ENCODE results near the gene CHCHD6.
"Not testable (repeated sequence)": the region's sequence is repeated elsewhere in the genome, so short reads cannot be mapped to it uniquely, and the experiment has no call there.

Gene CHCHD6

DNA sequence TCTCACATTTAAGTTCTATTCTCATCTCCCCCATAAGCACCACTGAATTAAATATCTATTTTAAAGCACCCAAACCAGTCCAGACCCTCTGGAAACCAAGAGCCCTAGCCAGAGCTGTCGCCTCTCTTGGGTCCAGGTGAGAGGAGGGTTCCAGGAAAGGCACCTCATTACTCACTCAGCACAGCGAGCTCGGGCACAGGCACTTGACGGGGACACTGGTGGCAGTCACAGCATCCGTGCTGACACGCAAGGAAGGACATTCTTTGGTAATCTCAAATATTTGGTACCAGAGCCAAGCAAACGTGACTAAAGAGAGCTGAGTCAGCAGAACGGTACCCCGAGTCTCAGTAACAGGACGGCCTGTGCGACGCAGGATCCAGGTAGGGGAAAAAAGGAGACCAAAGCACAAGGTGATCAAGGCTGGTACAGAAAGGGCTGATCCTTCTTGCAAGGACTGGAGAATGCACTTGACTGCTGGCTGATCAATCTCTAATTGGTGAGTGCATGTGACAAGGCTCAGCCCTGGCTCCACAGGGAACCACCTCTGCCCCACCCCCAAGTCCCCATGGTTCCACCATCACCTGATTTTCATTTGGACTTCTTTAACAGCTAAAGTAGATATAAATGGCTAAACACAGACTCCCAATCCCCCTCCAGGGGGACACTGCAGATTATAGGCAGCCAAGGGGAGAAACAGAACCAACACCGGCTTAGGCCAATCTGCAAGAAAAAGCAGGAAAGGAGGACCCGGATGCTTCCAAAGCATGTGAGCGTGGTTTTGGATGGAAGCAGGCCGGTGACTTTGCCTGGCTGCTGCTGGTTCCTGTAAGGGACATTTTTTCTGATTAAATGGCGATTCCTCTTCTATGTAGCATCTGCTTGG is 61.4 kb downstream of the CHCHD6 start:
- DNase-seq (ENCODE audit: low read depth in 1 of 2, low spot score in 1 of 2) = no peak

DNA sequence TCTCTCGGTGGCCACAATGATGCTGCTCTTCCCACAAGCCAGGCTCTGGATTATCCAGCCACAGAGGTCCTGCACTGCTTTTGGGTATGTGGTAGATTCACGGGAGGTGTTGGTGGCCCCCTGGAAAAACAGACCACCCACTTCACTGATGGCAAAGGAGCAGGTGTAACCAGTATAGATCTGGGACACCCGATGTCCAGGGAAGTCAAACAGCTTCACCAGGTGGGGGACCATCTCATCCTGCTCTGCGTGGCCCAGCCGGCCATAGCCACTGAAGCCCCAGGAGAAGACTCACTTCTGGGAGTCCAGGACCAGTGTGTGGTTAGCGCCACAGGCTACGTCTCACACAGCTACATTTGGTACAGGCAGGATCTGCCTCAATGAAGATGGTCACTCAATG is 62.6 kb downstream of the CHCHD6 start:
- no peak for DNase-seq (ENCODE audit: low read depth in 1 of 2, low spot score in 1 of 2)

DNA sequence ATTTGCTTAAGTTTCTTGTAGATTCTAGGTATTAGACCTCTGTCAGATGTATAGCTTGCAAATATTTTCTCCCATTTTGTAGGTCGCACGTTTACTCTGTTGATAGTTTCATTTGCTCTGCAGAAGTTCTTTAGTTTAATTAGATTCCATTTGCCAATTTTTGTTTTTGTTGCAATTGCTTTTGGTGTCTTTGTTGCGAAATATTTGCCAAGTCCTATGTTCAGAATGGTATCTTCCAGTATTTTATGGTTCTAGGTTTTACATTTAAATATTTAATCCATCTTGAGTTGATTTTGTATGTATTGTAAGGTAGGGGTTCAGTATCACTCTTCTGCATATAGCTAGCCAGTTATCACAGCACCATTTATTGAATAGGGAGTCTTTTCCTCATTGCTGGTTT is 64.9 kb downstream of the CHCHD6 start:
- DNase-seq (ENCODE audit: low read depth in 1 of 2, low spot score in 1 of 2) = no peak

DNA sequence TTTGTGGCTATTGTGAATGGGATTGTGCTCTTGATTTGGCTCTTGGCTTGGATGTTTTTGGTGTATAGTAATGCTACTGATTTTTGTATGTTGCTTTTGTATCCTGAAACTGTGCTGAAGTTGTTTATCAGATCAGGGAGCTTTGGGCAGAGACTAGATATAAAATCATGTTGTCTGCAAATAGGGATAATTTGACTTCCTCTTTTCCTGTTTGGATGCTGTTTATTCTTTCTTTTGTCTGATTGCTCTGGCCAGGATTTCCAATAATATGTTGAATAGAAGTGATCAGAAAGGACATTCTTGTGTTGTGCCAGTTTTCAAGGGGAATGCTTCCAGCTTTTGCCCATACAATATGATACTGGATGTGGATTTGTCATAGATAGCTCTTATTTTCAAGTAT is 66.1 kb downstream of the CHCHD6 start:
- no peak for DNase-seq (ENCODE audit: low read depth in 1 of 2, low spot score in 1 of 2)

DNA sequence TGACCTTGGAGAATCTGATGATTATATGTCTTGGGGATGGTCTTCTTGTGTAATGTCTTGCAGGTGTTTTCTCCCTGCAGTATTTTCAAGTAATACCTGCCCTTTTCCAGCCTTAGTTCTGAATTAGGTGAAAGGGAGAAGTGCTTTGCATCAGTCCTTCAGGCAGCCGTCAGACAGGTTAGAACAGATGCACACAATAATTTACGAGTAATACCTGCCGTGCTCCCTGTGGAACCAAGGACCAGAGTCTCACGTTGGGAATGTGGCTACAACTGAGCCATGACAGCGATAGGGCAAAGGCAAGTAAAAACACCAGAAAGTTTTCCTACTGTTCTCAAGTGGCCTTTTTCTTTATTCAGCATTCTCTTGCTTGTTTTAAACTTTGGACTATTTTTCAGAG is 69.1 kb downstream of the CHCHD6 start:
- DNase-seq (ENCODE audit: low read depth in 1 of 2, low spot score in 1 of 2) = no peak

DNA sequence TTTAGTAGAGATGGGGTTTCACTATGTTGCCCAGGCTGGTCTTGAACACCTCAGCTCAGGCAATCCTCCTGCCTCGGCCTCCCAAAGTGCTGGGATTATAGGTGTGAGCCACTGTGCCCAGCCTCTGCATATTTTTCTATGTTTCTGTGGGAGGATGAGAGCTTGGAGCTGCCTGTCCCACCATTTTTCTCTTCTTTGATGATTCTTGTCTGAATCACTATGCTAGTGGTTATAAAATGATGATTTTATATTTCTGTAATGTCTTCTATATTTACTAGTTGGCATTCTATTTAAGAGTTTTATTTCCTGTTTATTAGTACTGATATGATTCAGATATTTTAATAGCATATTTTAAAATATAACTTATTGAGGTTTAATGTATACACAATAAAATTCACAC is 69.7 kb downstream of the CHCHD6 start:
- DNase-seq (ENCODE audit: low read depth in 1 of 2, low spot score in 1 of 2) = no peak

DNA sequence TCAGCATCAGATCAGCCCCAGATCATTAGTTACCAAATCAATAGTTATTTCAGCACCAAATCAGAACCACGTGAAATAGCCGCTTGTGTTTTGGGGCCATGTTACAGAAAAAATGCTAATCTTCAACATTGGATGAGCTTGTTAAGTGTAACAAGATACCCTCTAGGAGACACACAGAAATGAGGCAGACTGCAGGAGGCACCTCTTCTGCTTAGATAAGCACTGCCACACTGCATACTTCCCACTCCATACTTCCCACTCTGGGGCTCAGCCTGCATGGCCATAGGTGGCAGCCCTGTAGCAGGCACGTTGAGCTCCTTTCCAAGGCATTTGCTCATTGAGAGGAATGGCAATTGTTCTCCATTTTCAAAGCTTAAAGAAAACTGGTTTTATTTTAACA is 73.3 kb downstream of the CHCHD6 start:
- no peak for DNase-seq (ENCODE audit: low read depth in 1 of 2, low spot score in 1 of 2)

DNA sequence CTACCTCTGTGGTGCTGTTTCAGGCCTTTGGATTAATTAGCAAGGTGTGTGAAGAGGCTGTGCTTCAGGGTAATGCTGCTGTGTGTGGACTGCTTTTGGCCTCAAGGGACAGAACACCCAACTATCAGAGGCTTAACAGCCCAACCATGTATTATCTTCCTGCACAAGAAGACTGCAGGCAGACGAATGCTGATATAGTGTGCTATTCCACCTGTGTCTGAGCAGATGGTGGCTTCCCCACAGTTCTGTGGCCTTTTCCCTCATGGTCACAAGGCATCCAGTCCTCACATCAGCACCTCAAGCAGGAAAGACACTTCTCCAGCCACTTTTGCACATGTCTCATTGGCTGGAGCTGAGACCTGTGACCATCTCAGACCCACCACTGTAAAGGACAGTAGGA is 76.6 kb downstream of the CHCHD6 start:
- no peak for DNase-seq (ENCODE audit: low read depth in 1 of 2, low spot score in 1 of 2)

DNA sequence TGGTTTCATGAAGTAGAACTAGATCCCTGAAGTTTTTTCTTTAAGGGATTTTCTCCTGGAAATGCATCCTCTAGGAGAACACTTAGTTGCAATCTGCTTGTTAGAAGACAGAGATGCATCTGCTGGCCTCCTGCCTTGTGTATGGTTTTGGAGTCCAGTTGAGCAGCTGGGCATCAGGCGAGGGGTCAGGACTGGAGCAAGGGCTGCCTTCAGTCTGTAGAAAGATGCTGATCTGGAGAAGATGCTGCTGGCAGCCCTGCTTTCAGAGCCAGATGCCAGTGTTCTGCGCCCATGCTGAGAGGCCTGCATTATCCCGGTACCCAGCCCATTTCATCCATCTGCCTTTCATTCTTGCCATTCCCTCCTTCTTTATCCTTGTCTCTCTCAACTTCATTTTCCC is 77.4 kb downstream of the CHCHD6 start:
- DNase-seq (ENCODE audit: low read depth in 1 of 2, low spot score in 1 of 2) = no peak

DNA sequence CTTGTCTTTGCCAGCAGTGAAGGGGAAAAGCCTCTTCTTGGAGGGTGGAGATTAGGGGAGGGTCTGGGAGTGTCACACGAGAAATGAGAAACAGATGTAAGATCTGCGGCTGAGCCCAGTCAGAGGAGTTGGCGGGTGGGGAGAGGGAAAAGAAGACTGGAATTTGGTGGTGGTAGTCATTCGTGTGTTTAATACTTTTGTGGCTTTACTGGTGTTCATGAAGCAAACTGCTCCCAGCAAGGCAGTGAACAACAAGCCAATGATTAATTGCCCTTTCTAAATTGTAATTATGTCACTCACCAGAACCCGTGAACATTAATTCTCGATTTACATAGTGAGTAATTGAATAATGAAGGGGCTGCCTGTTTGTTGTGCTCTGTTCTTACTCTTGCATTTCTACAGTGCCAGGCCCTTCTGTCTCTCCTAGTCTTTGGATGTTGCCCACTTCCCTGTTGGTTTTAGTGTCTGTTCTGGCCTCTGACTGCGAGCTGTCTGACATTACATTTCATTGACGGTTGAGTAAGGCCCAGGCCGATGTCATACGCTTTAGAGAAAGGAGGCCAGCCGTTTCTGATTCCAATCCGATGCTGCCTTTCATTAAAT is 78.0 kb downstream of the CHCHD6 start:
- DNase-seq (ENCODE audit: low read depth in 1 of 2, low spot score in 1 of 2) = no peak

DNA sequence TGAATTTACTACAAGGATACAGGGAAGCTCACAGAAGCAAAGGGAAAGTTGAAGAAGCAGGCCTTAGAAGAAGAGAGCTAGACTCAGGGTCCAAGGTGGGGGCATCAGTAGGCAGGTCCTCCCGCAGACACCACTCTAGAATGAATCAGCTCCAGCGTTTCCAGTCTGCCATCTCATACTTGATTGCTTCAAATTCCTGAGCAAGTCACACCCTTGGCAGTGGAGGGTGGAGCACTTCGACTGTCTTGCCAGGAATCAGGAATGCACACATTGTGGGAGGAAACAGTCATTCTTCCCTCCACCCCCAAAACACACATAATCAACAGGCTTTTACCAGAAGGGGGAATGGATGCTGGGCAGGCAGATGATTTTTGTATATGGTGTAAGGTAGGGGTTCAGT is 78.5 kb downstream of the CHCHD6 start:
- DNase-seq (ENCODE audit: low read depth in 1 of 2, low spot score in 1 of 2) = no peak

DNA sequence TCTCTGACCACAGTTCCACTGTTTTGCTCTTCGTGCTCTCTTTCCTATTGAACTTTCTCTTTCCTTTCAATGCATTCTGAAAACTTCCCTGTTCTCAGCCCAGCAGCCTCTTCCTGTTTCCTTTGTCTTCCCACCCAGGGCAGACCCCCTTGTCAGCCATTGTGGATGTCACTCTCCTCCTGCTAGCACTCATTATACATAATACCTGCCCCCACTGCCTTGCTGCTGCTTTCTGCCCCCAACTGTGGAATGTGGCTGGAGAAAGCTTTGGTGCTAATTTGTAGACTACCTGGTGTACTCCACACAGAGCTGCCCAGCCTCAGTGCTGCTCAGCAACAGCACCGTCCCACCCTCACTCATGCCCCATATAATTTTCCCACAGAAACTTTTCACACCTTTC is 80.2 kb downstream of the CHCHD6 start:
- no peak for DNase-seq (ENCODE audit: low read depth in 1 of 2, low spot score in 1 of 2)

DNA sequence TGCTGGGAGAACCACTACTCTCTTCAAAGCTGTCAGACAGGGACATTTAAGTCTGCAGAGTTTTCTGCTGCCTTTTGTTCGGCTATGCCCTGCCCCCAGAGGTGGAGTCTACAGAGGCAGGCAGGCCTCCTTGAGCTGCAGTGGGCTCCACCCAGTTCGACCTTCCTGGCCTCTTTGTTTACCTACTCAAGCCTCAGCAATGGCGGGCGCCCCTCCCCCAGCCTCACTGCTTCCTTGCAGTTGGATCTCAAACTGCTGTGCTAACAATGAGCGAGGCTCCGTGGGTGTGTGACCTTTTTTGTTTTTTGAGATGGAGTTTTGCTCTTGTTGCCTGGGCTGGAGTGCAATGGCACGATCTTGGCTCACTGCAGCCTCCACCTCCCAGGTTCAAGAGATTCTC is 87.3 kb downstream of the CHCHD6 start:
- DNase-seq (ENCODE audit: low read depth in 1 of 2, low spot score in 1 of 2) = not testable (repeated sequence)

DNA sequence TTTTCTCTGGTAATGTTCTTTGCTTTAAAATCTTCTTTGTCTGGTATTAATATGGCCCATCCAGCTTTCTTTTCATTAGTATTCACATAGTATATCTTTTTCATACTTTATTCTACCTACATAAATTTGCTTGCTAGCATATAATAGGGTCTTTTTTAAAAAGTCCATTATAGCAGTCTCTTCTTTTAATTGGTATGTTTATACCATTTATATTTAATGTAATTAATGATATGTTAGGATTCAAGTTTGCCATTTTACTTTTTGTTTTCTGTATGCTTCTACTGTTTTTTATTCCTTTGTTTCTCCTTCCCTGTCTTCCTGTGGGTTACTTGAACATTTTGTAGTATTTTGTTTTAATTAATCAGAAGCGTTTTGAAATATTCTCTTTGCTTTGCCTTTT is 89.0 kb downstream of the CHCHD6 start:
- no peak for DNase-seq (ENCODE audit: low read depth in 1 of 2, low spot score in 1 of 2)

DNA sequence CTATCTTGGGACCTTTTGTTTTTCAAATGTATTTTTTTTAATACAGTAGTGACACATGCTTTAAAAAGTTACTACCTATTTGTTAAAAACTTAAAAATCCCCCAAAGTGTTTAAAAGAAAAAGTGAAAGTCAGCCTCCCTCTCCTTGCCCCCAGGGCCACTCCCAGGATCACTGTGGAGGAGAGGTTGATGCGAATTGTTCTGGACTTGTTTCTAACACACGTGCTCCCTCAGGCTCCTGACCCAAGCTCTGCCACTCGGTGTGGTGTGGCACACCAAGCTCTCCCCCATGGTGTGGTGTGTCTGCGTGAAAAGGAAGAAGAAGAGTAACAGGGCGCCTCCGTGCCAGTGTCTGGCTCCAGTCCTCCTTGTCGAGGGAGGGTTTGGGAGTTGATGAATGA is 93.5 kb downstream of the CHCHD6 start:
- no peak for DNase-seq (ENCODE audit: low read depth in 1 of 2, low spot score in 1 of 2)

DNA sequence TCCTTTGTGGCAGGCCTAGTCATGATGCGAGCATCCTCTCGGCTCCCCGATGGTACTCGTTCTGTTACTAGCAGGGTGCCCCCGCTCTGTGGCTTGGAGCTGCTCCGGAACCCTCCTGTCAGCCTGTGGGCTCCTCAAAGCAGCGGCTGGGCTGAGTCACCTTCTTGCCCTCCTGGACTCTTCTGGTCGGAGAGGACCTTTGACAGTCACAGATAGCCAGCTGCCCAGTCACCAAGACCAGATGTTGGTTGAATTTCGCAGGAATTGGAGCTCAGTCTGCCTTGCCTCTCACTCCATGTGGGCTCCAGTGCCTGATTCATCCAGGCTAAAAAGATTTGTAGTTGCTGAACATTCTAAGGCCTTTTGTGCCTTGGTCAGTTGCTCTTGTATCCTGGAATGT is 94.5 kb downstream of the CHCHD6 start:
- DNase-seq (ENCODE audit: low read depth in 1 of 2, low spot score in 1 of 2) = no peak

DNA sequence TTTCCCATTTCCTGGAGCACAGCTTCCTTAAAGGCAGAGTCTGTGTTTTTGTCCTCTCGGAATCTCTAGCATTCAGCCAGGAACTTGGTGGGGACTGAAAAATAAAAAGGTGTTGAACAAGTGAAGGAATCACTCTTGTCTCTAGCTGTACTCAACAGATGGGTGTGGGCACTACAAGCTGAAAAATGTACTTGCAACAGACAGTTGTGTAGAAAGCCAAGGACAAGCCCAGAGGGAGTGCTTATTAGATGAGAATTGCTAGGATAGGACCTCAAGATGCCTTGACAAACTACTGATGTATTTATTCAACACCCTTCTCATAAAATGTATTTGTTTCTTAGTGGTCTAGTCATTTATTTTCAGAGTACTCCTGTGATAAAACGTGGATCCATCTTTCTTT is 95.1 kb downstream of the CHCHD6 start:
- DNase-seq (ENCODE audit: low read depth in 1 of 2, low spot score in 1 of 2) = no peak

DNA sequence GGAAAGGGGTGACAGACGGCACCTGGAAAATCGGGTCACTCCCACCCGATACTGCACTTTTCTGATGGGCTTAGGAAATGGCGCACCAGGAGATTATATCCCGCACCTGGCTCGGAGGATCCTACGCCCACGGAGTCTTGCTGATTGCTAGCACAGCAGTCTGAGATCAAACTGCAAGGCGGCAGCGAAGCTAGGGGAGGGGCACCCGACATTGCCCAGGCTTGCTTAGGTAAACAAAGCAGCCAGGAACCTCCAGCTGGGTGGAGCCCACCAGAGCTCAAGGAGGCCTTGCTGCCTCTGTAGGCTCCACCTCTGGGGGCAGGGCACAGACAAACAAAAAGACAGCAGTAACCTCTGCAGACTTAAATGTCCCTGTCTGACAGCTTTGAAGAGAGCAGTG is 97.3 kb downstream of the CHCHD6 start:
- not testable (repeated sequence) for DNase-seq (ENCODE audit: low read depth in 1 of 2, low spot score in 1 of 2)

DNA sequence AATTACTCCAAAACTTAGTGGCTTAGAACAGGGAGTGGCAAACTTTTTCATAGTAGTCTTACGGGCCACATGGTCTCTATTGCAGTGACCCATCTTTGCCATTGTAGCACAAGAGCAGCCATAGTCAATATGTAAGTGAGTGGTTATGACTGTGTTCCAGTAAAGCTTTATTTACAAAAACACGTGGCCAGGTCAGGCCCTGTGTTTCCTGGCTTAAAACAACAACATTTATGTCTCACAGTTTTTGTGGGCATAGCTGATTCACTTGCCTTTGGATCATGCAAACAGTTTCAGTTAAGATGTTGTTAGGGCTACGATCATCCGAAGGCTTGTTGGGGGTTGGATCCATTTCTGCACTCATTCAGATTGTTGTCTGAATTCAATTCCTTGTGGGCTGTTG is 103.8 kb downstream of the CHCHD6 start:
- no peak for DNase-seq (ENCODE audit: low read depth in 1 of 2, low spot score in 1 of 2)

DNA sequence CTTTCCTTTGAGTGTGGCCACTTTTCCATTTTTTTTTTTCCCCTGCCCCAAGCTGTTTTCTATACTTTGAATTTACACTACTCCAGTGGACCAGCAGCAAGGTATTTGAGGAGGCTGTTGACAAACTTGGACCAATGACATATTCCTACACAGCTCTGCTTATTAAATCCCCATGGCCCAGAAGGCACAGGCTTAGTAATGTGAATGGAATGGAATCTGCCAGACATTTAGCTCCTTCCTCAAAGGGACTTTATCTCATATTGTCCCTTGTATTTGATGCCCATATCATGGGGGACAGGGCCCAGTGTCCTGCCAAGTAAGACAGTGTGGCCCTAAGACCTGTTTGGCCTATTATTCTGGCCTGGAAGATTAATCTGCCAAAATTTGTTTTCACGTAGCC is 107.5 kb downstream of the CHCHD6 start:
- no peak for DNase-seq (ENCODE audit: low read depth in 1 of 2, low spot score in 1 of 2)

DNA sequence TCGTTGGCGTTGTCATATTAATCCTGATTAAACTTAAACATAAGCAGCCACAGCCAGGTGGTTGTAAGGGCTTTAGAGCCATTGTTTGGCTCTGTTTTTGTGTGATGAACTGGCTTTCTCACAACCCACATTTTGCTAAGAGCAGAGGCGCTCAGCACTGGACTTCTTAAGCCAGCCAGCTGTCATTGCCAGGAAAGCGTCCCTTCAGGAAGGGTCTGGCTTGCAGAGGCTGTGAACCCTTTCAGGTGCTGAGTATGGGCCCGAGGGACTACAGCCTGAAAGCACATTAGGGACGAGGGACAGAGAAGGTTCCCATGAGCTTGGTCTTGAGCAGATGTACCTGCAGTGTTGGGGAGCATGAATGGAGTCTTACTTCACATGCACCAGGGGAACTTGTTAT is 112.3 kb downstream of the CHCHD6 start:
- DNase-seq (ENCODE audit: low read depth in 1 of 2, low spot score in 1 of 2) = no peak

DNA sequence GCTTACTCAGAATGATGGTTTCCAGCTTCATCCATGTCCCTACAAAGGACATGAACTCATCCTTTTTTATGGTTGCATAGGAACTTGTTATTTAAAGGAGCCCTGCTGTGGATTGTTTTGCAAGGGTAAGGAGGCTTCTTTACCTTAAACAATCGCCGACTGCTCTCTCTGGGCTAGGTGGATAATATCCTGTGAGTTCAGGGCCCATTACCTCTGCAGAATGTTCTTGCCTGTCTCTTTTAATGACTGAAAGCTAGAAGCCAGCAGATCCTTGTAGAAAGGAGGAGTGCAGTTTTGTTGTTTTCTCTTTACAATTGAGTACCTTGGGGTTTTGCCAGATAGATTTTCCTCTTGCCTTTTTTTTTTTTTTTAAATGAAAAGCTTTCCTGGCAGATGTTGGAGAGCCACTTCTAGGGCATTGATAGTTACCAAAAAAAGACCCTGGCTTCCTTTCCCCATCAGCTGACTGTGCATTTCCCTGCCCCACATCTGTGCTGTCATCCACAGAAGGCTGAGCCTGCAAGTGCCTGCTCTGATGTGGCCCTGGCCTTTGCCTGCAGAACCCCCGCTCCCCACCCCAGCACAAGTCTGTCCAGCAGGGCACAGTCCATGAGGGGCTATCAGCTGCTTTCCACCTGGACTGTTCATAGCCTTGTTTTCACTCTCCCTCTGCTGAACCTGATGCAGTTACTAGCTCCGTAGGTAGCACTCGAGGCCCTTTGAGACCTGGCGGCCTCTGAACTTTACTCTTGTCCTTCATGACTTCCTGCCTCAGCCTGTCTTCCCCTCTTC is 113.1 kb downstream of the CHCHD6 start:
- no peak for DNase-seq (ENCODE audit: low read depth in 1 of 2, low spot score in 1 of 2)

All from activated T-helper 1 cell treated with anti-CD3 and anti-CD28 coated beads, Interleukin-2, amount 50 U/mL, for 16 hours (primary cell).